ENCODE measurements around the gene SORD. TPM values are rescaled to one million over a fixed set of nuclear protein-coding genes. Genes with fewer than 3 reads are reported as not detected.

The SORD gene
- total and polyA plus RNA-seq, 7 experiments from 2014 or later, result 2.7 to 7.8 (median 6.5) TPM

Other genes starting within 250 kb of the SORD start
- gene TERB2, start 66.5 kb upstream of the SORD start, total RNA-seq, result not detected
- not detected for gene TERB2, start 66.5 kb upstream of the SORD start, polyA plus RNA-seq
- under 1 TPM in 1 of 5 experiments, not detected in 4; 0.49 TPM for gene DUOX2, start 91.0 kb downstream of the SORD start, total RNA-seq
- not detected for gene DUOX2, start 91.0 kb downstream of the SORD start, polyA plus RNA-seq
- not detected for gene DUOXA2, start 91.1 kb downstream of the SORD start, total RNA-seq
- not detected for gene DUOXA2, start 91.1 kb downstream of the SORD start, polyA plus RNA-seq
- under 1 TPM in 2 of 5 experiments, not detected in 3; 0.49 to 0.51 TPM for gene DUOXA1, start 106.7 kb downstream of the SORD start, total RNA-seq
- gene DUOXA1, start 106.7 kb downstream of the SORD start, polyA plus RNA-seq, result under 1 TPM in 1 of 2 donors, not detected in 1; 0.22 TPM
- under 1 TPM in 2 of 5 experiments, not detected in 3; 0.05 to 0.34 TPM for gene DUOX1, start 106.8 kb downstream of the SORD start, total RNA-seq
- 1 to 10 TPM; 1.2 to 2.0 TPM for gene DUOX1, start 106.8 kb downstream of the SORD start, polyA plus RNA-seq
- 1 to 10 TPM; 3.5 to 8.7 (median 6.2) TPM for gene SHF, start 164.8 kb downstream of the SORD start, total RNA-seq
- gene SHF, start 164.8 kb downstream of the SORD start, polyA plus RNA-seq, result 1 to 10 TPM; 2.5 to 3.0 TPM
- gene SLC28A2, start 229.0 kb downstream of the SORD start, total RNA-seq, result not detected
- not detected for gene SLC28A2, start 229.0 kb downstream of the SORD start, polyA plus RNA-seq